Neuronal stem cell (in vitro differentiated cells): ENCODE results near the gene MCTP1.

Source experiments
- DNase-seq: peaks from one replicate; pipeline ENCODE4 v3.0.0-alpha.2; 2013; ENCODE audit warnings: low spot score
- H2AFZ ChIP-seq: one replicate; pipeline ENCODE4 v1.6.1; 2013; ENCODE audit warnings: mild to moderate bottlenecking, low read length, inconsistent platforms
- H2AK5ac ChIP-seq: 2 replicates; pipeline ENCODE4 v1.6.1; 2013; ENCODE audit warnings: low read depth, mild to moderate bottlenecking, inconsistent platforms, low read length, moderate library complexity, mixed read lengths
- H2BK120ac ChIP-seq: 2 replicates; pipeline ENCODE4 v1.6.1; 2013; ENCODE audit warnings: low read depth, mild to moderate bottlenecking, inconsistent platforms, low read length, moderate library complexity, mixed read lengths
- H2BK12ac ChIP-seq: one replicate; pipeline ENCODE4 v1.6.1; 2013; ENCODE audit warnings: low read length, inconsistent platforms
- H2BK15ac ChIP-seq: 2 replicates; pipeline ENCODE4 v1.6.1; 2013; ENCODE audit warnings: mild to moderate bottlenecking, low read length, inconsistent platforms, mixed read lengths
- H2BK5ac ChIP-seq: one replicate; pipeline ENCODE4 v1.6.1; 2013; ENCODE audit warnings: inconsistent platforms, mild to moderate bottlenecking, low read length, moderate library complexity
- H3K14ac ChIP-seq: one replicate; pipeline ENCODE4 v1.6.1; 2013; ENCODE audit warnings: low read length, inconsistent platforms
- H3K18ac ChIP-seq: 2 replicates; pipeline ENCODE4 v1.6.1; 2013; ENCODE audit warnings: low read length, inconsistent platforms
- H3K23ac ChIP-seq: 2 replicates; pipeline ENCODE4 v1.6.1; 2013; ENCODE audit warnings: low read depth, mild to moderate bottlenecking, mixed read lengths, low read length, inconsistent platforms; ENCODE audit not compliant: poor library complexity
- H3K27ac ChIP-seq: replicated peaks from 3 replicates; pipeline ENCODE4 v1.5.1; 2013; ENCODE audit warnings: low read length, inconsistent platforms
- H3K27me3 ChIP-seq, 3 experiments: 2 replicates each; pipeline ENCODE4 v1.6.1; 2013; ENCODE audit warnings: low read length in 3 of 3, mild to moderate bottlenecking in 2 of 3, inconsistent platforms in 1 of 3, low read depth in 1 of 3, mixed read lengths in 1 of 3, moderate library complexity in 1 of 3; ENCODE audit not compliant: control insufficient read depth in 3 of 3, insufficient read depth in 3 of 3
- H3K36me3 ChIP-seq, 2 donors: replicated peaks in 1 of 2; 2 replicates each; pipeline ENCODE4 v1.6.1; 2013; ENCODE audit warnings: low read length in 2 of 2; ENCODE audit not compliant: control insufficient read depth in 2 of 2, insufficient read depth in 2 of 2
- H3K4ac ChIP-seq: 2 replicates; pipeline ENCODE4 v1.6.1; 2013; ENCODE audit warnings: inconsistent platforms, mild to moderate bottlenecking, low read length, moderate library complexity
- H3K4me1 ChIP-seq, 2 donors: 1 replicate in 1 of 2; 2 replicates in 1 of 2; pipeline ENCODE4 v1.6.1; 2013; ENCODE audit warnings: low read length in 2 of 2, low read depth in 1 of 2; ENCODE audit not compliant: control insufficient read depth in 2 of 2, insufficient read depth in 1 of 2
- H3K4me2 ChIP-seq: one replicate; pipeline ENCODE4 v1.6.1; 2013; ENCODE audit warnings: mild to moderate bottlenecking, low read length, inconsistent platforms; ENCODE audit not compliant: insufficient read depth, poor library complexity, severe bottlenecking
- H3K4me3 ChIP-seq, 2 donors: 2 replicates each; pipeline ENCODE4 v1.5.1; 2013; ENCODE audit warnings: low read length in 2 of 2, mild to moderate bottlenecking in 2 of 2, inconsistent platforms in 1 of 2, moderate library complexity in 1 of 2
- H3K79me1 ChIP-seq: one replicate; pipeline ENCODE4 v1.6.1; 2013; ENCODE audit warnings: low read depth, mild to moderate bottlenecking, inconsistent platforms, low read length, moderate library complexity
- H3K9ac ChIP-seq: one replicate; pipeline ENCODE4 v1.6.1; 2013; ENCODE audit warnings: mild to moderate bottlenecking, low read depth, low read length, inconsistent platforms; ENCODE audit not compliant: poor library complexity
- H3K9me3 ChIP-seq, 2 donors: replicated peaks in 1 of 2; 2 replicates each; pipeline versions ENCODE3 to v1.6.1; 2013; ENCODE audit warnings: low read length in 2 of 2, mild to moderate bottlenecking in 2 of 2, inconsistent platforms in 1 of 2, low read depth in 1 of 2, mixed read lengths in 1 of 2, moderate library complexity in 1 of 2; ENCODE audit not compliant: control insufficient read depth in 2 of 2, insufficient read depth in 1 of 2
- H4K8ac ChIP-seq: one replicate; pipeline ENCODE4 v1.6.1; 2013; ENCODE audit warnings: low read depth, mild to moderate bottlenecking, inconsistent platforms, low read length, moderate library complexity
- H4K91ac ChIP-seq: one replicate; pipeline ENCODE4 v1.6.1; 2013; ENCODE audit warnings: low read length, low read depth, mild to moderate bottlenecking, inconsistent platforms; ENCODE audit not compliant: poor library complexity
- WGBS, 2 donors: extraction: QIAGEN DNeasy Blood & Tissue Kit; methylation state at CpG; one replicate each; pipeline ENCODE4 v1.1.7; 2013; ENCODE audit warnings: missing lambda C conversion rate in 2 of 2, mixed read lengths in 1 of 2; ENCODE audit not compliant: insufficient read length in 2 of 2, insufficient replicate concordance in 1 of 2; ENCODE audit errors: extremely low coverage in 2 of 2; 5-methylcytosine and 5-hydroxymethylcytosine counted together

MCTP1 gene

GRCh38 chr5:94810281-94810680, 474.6 kb downstream of the MCTP1 start:
- Histone ChIP-seq H2BK12ac (no peak overlapping the region), H3K4ac (no peak overlapping the region), H3K79me1 (no peaks in the 10 kb centered on the region), H3K4me3 (no peak overlapping the region), H3K27me3 (no peaks in the 10 kb centered on the region), H3K4me2 (no peak overlapping the region), H3K9ac (no peak overlapping the region), H3K9me3 (no peaks in the 10 kb centered on the region), H2AFZ (no peak overlapping the region), H2BK15ac (no peak overlapping the region), H2BK5ac (no peak overlapping the region), H4K91ac (no peak overlapping the region), H3K18ac (no peak overlapping the region), H2BK120ac (no peak overlapping the region), H3K14ac (no peak overlapping the region), H4K8ac (no peak overlapping the region), H3K27ac (no peak overlapping the region), H3K23ac (no peak overlapping the region), H3K36me3 (no peaks in the 10 kb centered on the region), H3K4me1 (no peaks in the 10 kb centered on the region), H2AK5ac (no peak overlapping the region)
- DNase-seq = no peak

DNA sequence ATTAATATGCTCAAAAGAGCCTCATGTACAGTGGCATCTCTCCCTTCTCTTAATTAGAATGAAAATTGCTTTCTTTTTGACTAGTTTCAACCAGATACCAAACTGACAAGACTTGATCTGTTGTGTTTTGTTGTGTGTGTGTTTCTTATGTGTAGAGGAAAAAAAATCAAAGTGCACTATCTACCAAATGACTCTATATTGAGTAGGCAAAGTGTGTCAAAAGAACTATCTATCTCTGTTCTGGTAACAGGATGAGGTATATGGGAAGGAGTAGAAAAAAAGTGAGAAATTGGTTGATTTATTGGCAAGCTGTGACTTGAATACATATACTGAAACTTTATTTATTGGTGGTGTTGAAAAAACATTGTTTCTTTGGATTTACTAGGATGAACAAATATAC, 476.4 kb downstream of the MCTP1 start:
- Histone ChIP-seq H3K9me3 (no peaks in the 10 kb centered on the region), H3K14ac (no peak overlapping the region), H3K23ac (no peak overlapping the region), H2AK5ac (no peak overlapping the region), H3K4me3 (no peak overlapping the region), H3K18ac (no peak overlapping the region), H4K8ac (no peak overlapping the region), H3K4me2 (no peak overlapping the region), H3K4me1 (no peaks in the 10 kb centered on the region), H2BK5ac (no peak overlapping the region), H3K36me3 (no peaks in the 10 kb centered on the region), H2BK120ac (no peak overlapping the region), H2BK12ac (no peak overlapping the region), H3K79me1 (no peaks in the 10 kb centered on the region), H3K27me3 (no peaks in the 10 kb centered on the region), H2BK15ac (no peak overlapping the region), H3K27ac (no peak overlapping the region), H3K9ac (no peak overlapping the region), H2AFZ (no peak overlapping the region), H3K4ac (no peak overlapping the region), H4K91ac (no peak overlapping the region)
- no peak for DNase-seq

DNA sequence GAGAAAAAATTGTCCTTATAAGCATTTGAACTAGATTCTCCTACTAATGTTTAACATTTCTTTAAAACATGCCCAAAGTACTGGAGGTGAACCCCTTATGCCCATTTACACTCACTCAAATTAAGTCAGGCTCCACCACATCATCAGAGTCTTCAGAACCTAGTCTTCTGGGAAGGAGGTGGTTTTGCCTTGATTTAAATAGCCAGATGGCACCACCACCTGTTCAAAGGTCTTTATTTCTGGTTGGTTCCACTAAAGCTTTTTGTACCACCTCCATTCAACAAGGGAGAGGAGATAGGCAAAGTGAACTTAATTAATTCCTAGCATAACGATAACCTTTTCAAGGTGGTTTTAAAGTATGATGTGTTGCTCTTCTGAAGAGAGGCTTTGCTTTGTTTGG, 476.9 kb downstream of the MCTP1 start:
- no peak overlapping the region for H3K23ac ChIP-seq
- H2BK12ac ChIP-seq = no peak overlapping the region
- no peak overlapping the region for H2BK15ac ChIP-seq
- H2AK5ac ChIP-seq = no peak overlapping the region
- H3K27ac ChIP-seq = no peak overlapping the region
- H4K8ac ChIP-seq = no peak overlapping the region
- no peaks in the 10 kb centered on the region for H3K27me3 ChIP-seq
- no peaks in the 10 kb centered on the region for H3K79me1 ChIP-seq
- H2BK120ac ChIP-seq = no peak overlapping the region
- no peak overlapping the region for H2AFZ ChIP-seq
- H3K18ac ChIP-seq = no peak overlapping the region
- no peak overlapping the region for H4K91ac ChIP-seq
- H3K4me2 ChIP-seq = no peak overlapping the region
- no peak overlapping the region for H3K14ac ChIP-seq
- no peak overlapping the region for H3K4ac ChIP-seq
- no peak for DNase-seq
- no CpG with 5 or more reads among the region's 1 CpG for WGBS, 2 donors
- H3K4me1 ChIP-seq = no peaks in the 10 kb centered on the region
- no peak overlapping the region for H3K9ac ChIP-seq
- H3K4me3 ChIP-seq = no peak overlapping the region
- no peaks in the 10 kb centered on the region for H3K36me3 ChIP-seq
- no peaks in the 10 kb centered on the region for H3K9me3 ChIP-seq
- no peak overlapping the region for H2BK5ac ChIP-seq

GRCh38 chr5:94802450-94802849, 482.4 kb downstream of the MCTP1 start:
- H3K9ac ChIP-seq = no peak overlapping the region
- no peak overlapping the region for H3K18ac ChIP-seq
- no peaks in the 10 kb centered on the region for H3K9me3 ChIP-seq
- no peak overlapping the region for H3K4me2 ChIP-seq
- no peak overlapping the region for H2AFZ ChIP-seq
- no peak overlapping the region for H2AK5ac ChIP-seq
- no peak overlapping the region for H4K91ac ChIP-seq
- no peak overlapping the region for H2BK15ac ChIP-seq
- no peak overlapping the region for H3K4ac ChIP-seq
- no peak overlapping the region for H2BK5ac ChIP-seq
- no peaks in the 10 kb centered on the region for H3K27me3 ChIP-seq
- H3K4me3 ChIP-seq = no peak overlapping the region
- H3K36me3 ChIP-seq = no peaks in the 10 kb centered on the region
- no peak overlapping the region for H3K14ac ChIP-seq
- H3K23ac ChIP-seq = no peak overlapping the region
- no CpG with 5 or more reads among the region's 2 CpGs for WGBS, 2 donors
- H4K8ac ChIP-seq = no peak overlapping the region
- DNase-seq = peak; percentile 49
- H3K79me1 ChIP-seq = no peaks in the 10 kb centered on the region
- H3K4me1 ChIP-seq = no peaks in the 10 kb centered on the region
- H2BK120ac ChIP-seq = no peak overlapping the region
- no peak overlapping the region for H3K27ac ChIP-seq
- no peak overlapping the region for H2BK12ac ChIP-seq
